GM23248 (cell line): ENCODE results near the gene BLOC1S6.

Experiments
- EZH2 ChIP-seq: fragments of 200-600 bp; sonication (generic); IDR thresholded peaks from 2 replicates; pipeline ENCODE4 v1.6.1; 2018; ENCODE audit warnings: antibody characterized with exemption, mild to moderate bottlenecking; ENCODE audit not compliant: insufficient read depth, poor library complexity, severe bottlenecking
- EZH2phosphoT487 ChIP-seq: fragments of 200-600 bp; sonication (generic); IDR thresholded peaks from 2 replicates; pipeline ENCODE4 v1.6.1; 2018; ENCODE audit warnings: antibody characterized with exemption, moderate library complexity, mild to moderate bottlenecking, low read depth; ENCODE audit not compliant: insufficient read depth

DNA sequence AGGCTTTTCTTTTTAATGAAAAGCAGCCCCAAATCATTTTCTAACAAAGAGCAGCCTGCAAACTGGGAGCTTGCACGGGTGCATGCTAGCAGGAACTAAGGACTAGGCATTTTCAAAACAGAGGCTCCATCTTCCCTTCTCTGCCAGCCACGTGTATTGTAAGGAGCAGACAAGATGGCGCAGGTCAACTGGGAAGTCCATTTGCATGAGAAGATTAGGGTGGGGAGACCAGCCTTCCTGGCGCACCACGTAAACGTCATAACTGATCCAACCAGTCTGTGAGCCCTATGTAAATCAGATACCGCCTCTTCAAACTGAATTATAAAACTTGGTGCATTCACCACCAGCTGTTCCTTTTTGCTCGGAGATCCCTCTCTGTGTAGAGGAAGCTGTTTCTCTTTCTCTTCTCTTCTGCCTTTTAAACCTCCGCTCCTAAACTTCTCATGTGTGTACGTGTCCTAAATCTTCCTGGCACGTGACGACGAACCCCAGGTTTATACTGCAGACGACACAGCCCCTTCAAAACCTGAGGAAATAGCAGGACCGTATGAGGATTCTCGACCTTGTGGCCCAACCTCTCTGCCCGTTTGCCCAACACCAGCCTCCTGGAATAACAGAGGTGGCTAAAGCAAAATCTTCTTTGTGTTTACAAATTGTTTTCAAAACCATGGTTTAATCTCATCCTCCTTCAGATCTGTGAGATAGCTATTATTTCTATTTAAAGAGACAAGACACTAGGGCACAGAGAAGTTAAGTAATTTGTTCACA lies 38.2 kb upstream of the BLOC1S6 start:
- TF ChIP-seq EZH2 (no peak), EZH2phosphoT487 (no peak)
